ENCODE data around the gene MIPEP.

- TF ChIP-seq CTCF (conservative IDR thresholded peaks at IDR 0.05; ENCODE audit: low read depth, low read length) (no peak), EZH2 (IDR thresholded peaks at IDR 0.05; ENCODE audit: borderline replicate concordance, low read depth, low read length, poor library complexity, severe bottlenecking) (no peak)
These were observed 16.6 kb upstream of the MIPEP start for GRCh38 chr13:23905766-23906165.
